Astrocyte (in vitro differentiated cells and primary cell): Measurements from ENCODE around the gene PYGM. TPM values are rescaled to one million over a fixed set of nuclear protein-coding genes. Genes with fewer than 3 reads are reported as not detected.

ENCODE experiments used
- DNase-seq: peaks from one replicate; pipeline ENCODE4 v3.0.0-alpha.2; 2010; ENCODE audit warnings: low read depth
- FAIRE-seq: peaks from 2 replicates; lab custom pipeline; 2011; peaks lifted over from hg19 to GRCh38; lab: Jason Lieb, UNC
- H2AFZ ChIP-seq: 2 replicates; pipeline ENCODE4 v1.6.0; 2012; ENCODE audit warnings: low read depth, low read length, inconsistent platforms
- H3K27ac ChIP-seq: 2 replicates; pipeline ENCODE4 v1.5.1; 2011; ENCODE audit warnings: low read depth, low read length, inconsistent platforms
- H3K27me3 ChIP-seq: 2 replicates; pipeline ENCODE4 v1.6.0; 2011; ENCODE audit warnings: low read length, inconsistent platforms; ENCODE audit not compliant: insufficient read depth
- H3K36me3 ChIP-seq: 2 replicates; pipeline ENCODE4 v1.5.1; 2011; ENCODE audit warnings: low read length, inconsistent platforms; ENCODE audit not compliant: insufficient read depth
- H3K4me1 ChIP-seq: 2 replicates; pipeline ENCODE4 v1.5.1; 2011; ENCODE audit warnings: low read length, inconsistent platforms; ENCODE audit not compliant: insufficient read depth
- H3K4me2 ChIP-seq: 2 replicates; pipeline ENCODE4 v1.6.0; 2012; ENCODE audit warnings: low read length, inconsistent platforms
- H3K4me3 ChIP-seq: 2 replicates; pipeline ENCODE4 v1.5.1; 2011; ENCODE audit warnings: low read depth, mild to moderate bottlenecking, low read length, inconsistent platforms; ENCODE audit not compliant: insufficient read depth
- H3K79me2 ChIP-seq: 2 replicates; pipeline ENCODE4 v1.6.0; 2012; ENCODE audit warnings: mild to moderate bottlenecking, low read length, inconsistent platforms; ENCODE audit not compliant: insufficient read depth
- H3K9ac ChIP-seq: 2 replicates; pipeline ENCODE4 v1.6.0; 2012; ENCODE audit warnings: mild to moderate bottlenecking, low read length, inconsistent platforms
- H3K9me3 ChIP-seq: 2 replicates; pipeline ENCODE4 v1.5.1; 2012; ENCODE audit warnings: low read depth, mild to moderate bottlenecking, low read length, inconsistent platforms; ENCODE audit not compliant: insufficient read depth
- H4K20me1 ChIP-seq: 2 replicates; pipeline ENCODE4 v1.6.0; 2012; ENCODE audit warnings: low read length, inconsistent platforms; ENCODE audit not compliant: insufficient read depth
- H3K27ac Mint-ChIP-seq: one replicate; pipeline ENCODE4 v1.8.0; 2021; ENCODE audit warnings: mild to moderate bottlenecking, mixed read lengths; ENCODE audit not compliant: unreplicated experiment
- H3K27me3 Mint-ChIP-seq: one replicate; pipeline ENCODE4 v1.8.0; 2021; ENCODE audit warnings: low read depth, mixed read lengths; ENCODE audit not compliant: unreplicated experiment
- H3K36me3 Mint-ChIP-seq: one replicate; pipeline ENCODE4 v1.8.0; 2021; ENCODE audit warnings: low read depth, mixed read lengths; ENCODE audit not compliant: unreplicated experiment
- H3K4me1 Mint-ChIP-seq: one replicate; pipeline ENCODE4 v1.8.0; 2021; ENCODE audit warnings: low read depth, mixed read lengths; ENCODE audit not compliant: unreplicated experiment
- H3K4me3 Mint-ChIP-seq: one replicate; pipeline ENCODE4 v1.8.0; 2021; ENCODE audit warnings: mild to moderate bottlenecking, moderate library complexity, mixed read lengths; ENCODE audit not compliant: unreplicated experiment
- H3K9me3 Mint-ChIP-seq: one replicate; pipeline ENCODE4 v1.8.0; 2021; ENCODE audit warnings: mild to moderate bottlenecking, mixed read lengths; ENCODE audit not compliant: unreplicated experiment
- CTCF ChIP-seq: IDR thresholded peaks from 2 replicates; pipeline ENCODE4 v1.5.1; 2011; ENCODE audit warnings: low read depth, mild to moderate bottlenecking, inconsistent platforms, low read length, moderate library complexity; ENCODE audit not compliant: insufficient read depth
- EZH2 ChIP-seq: IDR thresholded peaks from 2 replicates; pipeline ENCODE4 v1.6.1; 2012; ENCODE audit warnings: mild to moderate bottlenecking, low read length, inconsistent platforms; ENCODE audit not compliant: insufficient read depth
- total RNA-seq: library from RNA; stranded (reverse); gene quantifications from 2 replicates; pipeline ENCODE4 v1.2.1, GENCODE V29; 2021

The PYGM gene
- total RNA-seq, 1 donor from 2014 or later = 0.68 TPM

GRCh38 chr11:64741375-64742086 lies 18.2 kb downstream of the PYGM start:
- Mint-ChIP-seq H3K36me3 (no peaks in the 10 kb centered on the region), H3K9me3 (no peaks in the 10 kb centered on the region), H3K27ac (no peak overlapping the region), H3K4me1 (peaks cover 2% of the 10 kb centered on the region), H3K27me3 (peaks cover 39% of the 10 kb centered on the region), H3K4me3 (no peak overlapping the region)
- no peaks in the 10 kb centered on the region for H3K9me3 ChIP-seq
- no peak overlapping the region for H3K27ac ChIP-seq
- peaks cover 24% of the 10 kb centered on the region for H3K4me1 ChIP-seq
- TF ChIP-seq EZH2 = no peak
- TF ChIP-seq CTCF = no peak
- no peak overlapping the region for H3K4me2 ChIP-seq
- no peak overlapping the region for H3K4me3 ChIP-seq
- no peaks in the 10 kb centered on the region for H3K36me3 ChIP-seq
- H3K79me2 ChIP-seq = no peaks in the 10 kb centered on the region
- H2AFZ ChIP-seq = no peak overlapping the region
- no peak overlapping the region for H3K9ac ChIP-seq
- no peak for DNase-seq
- peaks cover 5% of the 10 kb centered on the region for H4K20me1 ChIP-seq
- no peak for FAIRE-seq
- H3K27me3 ChIP-seq = peaks cover 43% of the 10 kb centered on the region

DNA sequence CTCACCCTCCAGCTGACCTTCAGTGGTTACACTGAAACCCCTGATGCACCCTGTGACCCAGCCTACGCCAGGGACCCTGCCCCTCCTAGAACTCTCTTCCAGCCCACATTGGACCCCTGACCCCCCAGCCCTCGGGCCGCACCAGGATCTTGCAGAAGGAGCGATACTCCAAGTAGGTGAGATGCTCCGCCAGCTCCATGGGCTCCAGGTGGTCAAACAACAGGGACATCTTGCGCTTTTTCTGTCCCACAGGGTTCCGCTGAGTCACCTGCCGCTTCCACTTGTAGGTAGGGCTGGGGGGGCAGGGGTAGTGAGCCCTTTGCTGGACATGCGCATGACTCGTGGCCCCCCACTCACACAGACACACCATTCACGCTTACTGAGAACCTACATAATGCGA lies 19.9 kb downstream of the PYGM start:
- H3K79me2 ChIP-seq = no peaks in the 10 kb centered on the region
- peaks cover 3% of the 10 kb centered on the region for H3K4me1 Mint-ChIP-seq
- H3K4me3 ChIP-seq = no peak overlapping the region
- no peak overlapping the region for H2AFZ ChIP-seq
- peaks cover 48% of the 10 kb centered on the region for H3K27me3 Mint-ChIP-seq
- peaks cover 40% of the 10 kb centered on the region for H3K27me3 ChIP-seq
- H3K27ac ChIP-seq = no peak overlapping the region
- no peak overlapping the region for H3K4me2 ChIP-seq
- no peaks in the 10 kb centered on the region for H3K9me3 ChIP-seq
- no peaks in the 10 kb centered on the region for H3K36me3 ChIP-seq
- H3K4me3 Mint-ChIP-seq = no peak overlapping the region
- no peak overlapping the region for H3K27ac Mint-ChIP-seq
- H3K4me1 ChIP-seq = peaks cover 14% of the 10 kb centered on the region
- H3K36me3 Mint-ChIP-seq = peaks cover 2% of the 10 kb centered on the region
- H3K9ac ChIP-seq = no peak overlapping the region
- DNase-seq (no peak), FAIRE-seq (no peak)
- H3K9me3 Mint-ChIP-seq = no peaks in the 10 kb centered on the region
- no peak for TF ChIP-seq EZH2
- no peak for TF ChIP-seq CTCF
- H4K20me1 ChIP-seq = peaks cover 5% of the 10 kb centered on the region

- Mint-ChIP-seq H3K4me1 (peaks cover 4% of the 10 kb centered on the region), H3K36me3 (peaks cover 3% of the 10 kb centered on the region), H3K4me3 (no peak overlapping the region), H3K9me3 (no peaks in the 10 kb centered on the region), H3K27ac (no peak overlapping the region), H3K27me3 (peaks cover 50% of the 10 kb centered on the region)
- TF ChIP-seq CTCF (no peak), EZH2 (no peak)
- Histone ChIP-seq H3K9me3 (no peaks in the 10 kb centered on the region), H3K27me3 (peaks cover 14% of the 10 kb centered on the region), H2AFZ (no peak overlapping the region), H3K4me1 (no peaks in the 10 kb centered on the region), H3K36me3 (no peaks in the 10 kb centered on the region), H3K4me3 (no peak overlapping the region), H3K9ac (no peak overlapping the region), H3K27ac (no peak overlapping the region), H3K79me2 (no peaks in the 10 kb centered on the region), H4K20me1 (no peaks in the 10 kb centered on the region), H3K4me2 (no peak overlapping the region)
- DNase-seq (no peak), FAIRE-seq (no peak)
These were observed 23.1 kb downstream of the PYGM start for GRCh38 chr11:64736654-64737053.
